ENCODE data around the gene C6orf136. TPM values are rescaled to one million over a fixed set of nuclear protein-coding genes. Genes with fewer than 3 reads are reported as not detected.

Gene C6orf136
- total and polyA plus RNA-seq, 10 of the 15 experiments (the other 5 are each of a cell fraction or from before 2014, with no cell fraction given), result 5.2 to 24.1 (median 14.9) TPM

DNA sequence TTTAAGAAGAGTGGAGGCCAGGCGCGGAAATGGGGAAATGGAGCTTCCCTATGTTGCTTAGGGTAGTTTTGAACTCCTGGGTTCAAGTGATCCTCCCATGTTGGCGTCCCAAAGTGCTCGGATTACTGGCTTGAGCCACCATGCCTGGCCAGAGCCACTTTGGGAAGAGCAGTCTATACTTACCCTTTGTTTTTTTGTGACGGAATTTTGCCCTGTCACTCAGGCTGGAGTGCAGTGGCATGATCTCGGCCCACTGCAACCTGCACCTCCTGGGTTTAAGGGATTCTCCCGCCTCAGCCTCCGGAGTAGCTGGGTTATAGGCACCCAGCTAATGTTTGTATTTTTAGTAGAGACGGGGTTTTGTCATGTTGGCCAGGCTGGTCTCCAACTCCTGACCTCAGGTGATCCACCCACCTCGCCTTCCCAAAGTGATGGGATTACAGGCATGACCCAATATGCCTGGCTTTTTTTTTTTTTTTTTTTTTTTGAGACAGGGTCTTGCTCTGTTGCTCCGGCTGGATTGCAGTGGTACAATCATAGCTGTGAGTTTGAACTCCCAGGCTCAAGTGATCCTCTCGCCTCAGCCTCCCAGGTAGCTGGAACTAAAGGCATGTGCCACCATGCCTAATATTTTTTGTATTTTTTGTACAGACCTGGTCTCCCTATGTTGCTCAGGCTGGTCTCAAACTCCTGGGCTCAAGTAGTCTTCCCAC lies 47.9 kb upstream of the C6orf136 start:
- Histone ChIP-seq H3K4me1 (ENCODE audit: control insufficient read depth, insufficient read depth, low read length) (no peaks in the 10 kb centered on the region; the same call in 1 of the 2 replicates), H3K4me2 (ENCODE audit: control insufficient read depth, insufficient read depth) (no peak overlapping the region), H2AFZ (ENCODE audit: control insufficient read depth, low read depth, low read length) (no peak overlapping the region), H3K79me2 (ENCODE audit: control insufficient read depth, insufficient read depth, low read length) (no peaks in the 10 kb centered on the region), H3K36me3 (ENCODE audit: control insufficient read depth in 2 of 2, insufficient read depth in 2 of 2, low read length in 1 of 2) (peaks cover 15 to 22% of the 10 kb centered on the region in 2 experiments; a peak in 3 of 4 replicates), H3K9ac (ENCODE audit: control insufficient read depth, insufficient read depth, low read length) (no peak overlapping the region), H3K27ac (ENCODE audit: control insufficient read depth, insufficient read depth) (no peak overlapping the region), H3K27me3 (replicated peaks in 1 of 2; ENCODE audit: control insufficient read depth in 2 of 2, insufficient read depth in 2 of 2, low read length in 1 of 2) (no peaks in the 10 kb centered on the region), H3K9me3 (replicated peaks; ENCODE audit: control insufficient read depth, insufficient read depth, low read length) (no peaks in the 10 kb centered on the region), H3K4me3 (no peak overlapping the region), H4K20me1 (ENCODE audit: control insufficient read depth, insufficient read depth) (peaks cover 3% of the 10 kb centered on the region; the same call in 1 of the 2 replicates)
- SMC1A ChIA-PET (ENCODE audit: uncharacterized antibody, unreplicated experiment), result interaction anchor here (0.7 to 3.5 kb wide), 7 partner anchors 14 to 132 kb away, joined by 4 to 50 read pairs (median 10); partner anchors contain the start of gene ABCF1
- 89% methylated on average over 11 of the region's 12 CpGs for WGBS (ENCODE audit: insufficient coverage, insufficient replicate concordance, low lambda C conversion rate, missing lambda C conversion rate)
- no peak for ATAC-seq
- RAD21 ChIA-PET (ENCODE audit: unreplicated experiment), result interaction anchor here (0.7 to 3.7 kb wide), 6 partner anchors 16 to 488 kb away, joined by 3 to 22 read pairs (median 3); partner anchors contain the start of gene ABCF1
- POLR2A ChIA-PET, result interaction anchor here (0.7 to 2.5 kb wide), 7 partner anchors 11 to 54 kb away, joined by 3 to 10 read pairs (median 4); no protein-coding TSS in a partner anchor
- no peak for DNase-seq (ENCODE audit: low read depth, low spot score)
- TF ChIP-seq, protein P1, sequence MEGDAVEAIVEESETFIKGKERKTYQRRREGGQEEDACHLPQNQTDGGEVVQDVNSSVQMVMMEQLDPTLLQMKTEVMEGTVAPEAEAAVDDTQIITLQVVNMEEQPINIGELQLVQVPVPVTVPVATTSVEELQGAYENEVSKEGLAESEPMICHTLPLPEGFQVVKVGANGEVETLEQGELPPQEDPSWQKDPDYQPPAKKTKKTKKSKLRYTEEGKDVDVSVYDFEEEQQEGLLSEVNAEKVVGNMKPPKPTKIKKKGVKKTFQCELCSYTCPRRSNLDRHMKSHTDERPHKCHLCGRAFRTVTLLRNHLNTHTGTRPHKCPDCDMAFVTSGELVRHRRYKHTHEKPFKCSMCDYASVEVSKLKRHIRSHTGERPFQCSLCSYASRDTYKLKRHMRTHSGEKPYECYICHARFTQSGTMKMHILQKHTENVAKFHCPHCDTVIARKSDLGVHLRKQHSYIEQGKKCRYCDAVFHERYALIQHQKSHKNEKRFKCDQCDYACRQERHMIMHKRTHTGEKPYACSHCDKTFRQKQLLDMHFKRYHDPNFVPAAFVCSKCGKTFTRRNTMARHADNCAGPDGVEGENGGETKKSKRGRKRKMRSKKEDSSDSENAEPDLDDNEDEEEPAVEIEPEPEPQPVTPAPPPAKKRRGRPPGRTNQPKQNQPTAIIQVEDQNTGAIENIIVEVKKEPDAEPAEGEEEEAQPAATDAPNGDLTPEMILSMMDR (IDR thresholded peaks at IDR 0.05 in 2 of 3, conservative IDR thresholded peaks at IDR 0.05 in 1 of 3; ENCODE audit: control insufficient read depth in 2 of 3, extremely low read depth in 1 of 3, insufficient read depth in 1 of 3, low read depth in 3 of 3, low read length in 3 of 3), result no peak
- TF ChIP-seq HCFC1 (IDR thresholded peaks at IDR 0.05; ENCODE audit: low read length) (no peak), DPF2 (IDR thresholded peaks at IDR 0.05) (no peak), BMI1 (IDR thresholded peaks at IDR 0.05; ENCODE audit: borderline replicate concordance) (no peak), CHD1 (IDR thresholded peaks at IDR 0.05; ENCODE audit: low read depth, low read length) (no peak), CBX3 (IDR thresholded peaks at IDR 0.05; ENCODE audit: borderline replicate concordance, low read depth) (no peak), ZNF207 (IDR thresholded peaks at IDR 0.05; ENCODE audit: borderline replicate concordance) (no peak), SREBF1 (IDR thresholded peaks at IDR 0.05; ENCODE audit: low read length) (no peak), MYB (IDR thresholded peaks at IDR 0.05; ENCODE audit: borderline replicate concordance, low read depth, low read length) (no peak), ZNF384 (IDR thresholded peaks at IDR 0.05; ENCODE audit: borderline replicate concordance, low read depth, low read length) (no peak), POLR2AphosphoS2 (IDR thresholded peaks at IDR 0.05; ENCODE audit: low read depth, low read length) (no peak), SMAD5 (IDR thresholded peaks at IDR 0.05; ENCODE audit: low read depth) (no peak), EED (IDR thresholded peaks at IDR 0.05; ENCODE audit: low read depth) (no peak), IKZF2 (IDR thresholded peaks at IDR 0.05) (no peak)
- TF ChIP-seq, protein P2, sequence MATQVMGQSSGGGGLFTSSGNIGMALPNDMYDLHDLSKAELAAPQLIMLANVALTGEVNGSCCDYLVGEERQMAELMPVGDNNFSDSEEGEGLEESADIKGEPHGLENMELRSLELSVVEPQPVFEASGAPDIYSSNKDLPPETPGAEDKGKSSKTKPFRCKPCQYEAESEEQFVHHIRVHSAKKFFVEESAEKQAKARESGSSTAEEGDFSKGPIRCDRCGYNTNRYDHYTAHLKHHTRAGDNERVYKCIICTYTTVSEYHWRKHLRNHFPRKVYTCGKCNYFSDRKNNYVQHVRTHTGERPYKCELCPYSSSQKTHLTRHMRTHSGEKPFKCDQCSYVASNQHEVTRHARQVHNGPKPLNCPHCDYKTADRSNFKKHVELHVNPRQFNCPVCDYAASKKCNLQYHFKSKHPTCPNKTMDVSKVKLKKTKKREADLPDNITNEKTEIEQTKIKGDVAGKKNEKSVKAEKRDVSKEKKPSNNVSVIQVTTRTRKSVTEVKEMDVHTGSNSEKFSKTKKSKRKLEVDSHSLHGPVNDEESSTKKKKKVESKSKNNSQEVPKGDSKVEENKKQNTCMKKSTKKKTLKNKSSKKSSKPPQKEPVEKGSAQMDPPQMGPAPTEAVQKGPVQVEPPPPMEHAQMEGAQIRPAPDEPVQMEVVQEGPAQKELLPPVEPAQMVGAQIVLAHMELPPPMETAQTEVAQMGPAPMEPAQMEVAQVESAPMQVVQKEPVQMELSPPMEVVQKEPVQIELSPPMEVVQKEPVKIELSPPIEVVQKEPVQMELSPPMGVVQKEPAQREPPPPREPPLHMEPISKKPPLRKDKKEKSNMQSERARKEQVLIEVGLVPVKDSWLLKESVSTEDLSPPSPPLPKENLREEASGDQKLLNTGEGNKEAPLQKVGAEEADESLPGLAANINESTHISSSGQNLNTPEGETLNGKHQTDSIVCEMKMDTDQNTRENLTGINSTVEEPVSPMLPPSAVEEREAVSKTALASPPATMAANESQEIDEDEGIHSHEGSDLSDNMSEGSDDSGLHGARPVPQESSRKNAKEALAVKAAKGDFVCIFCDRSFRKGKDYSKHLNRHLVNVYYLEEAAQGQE (IDR thresholded peaks at IDR 0.05; ENCODE audit: low read depth, low read length), result no peak
- no peak for FAIRE-seq
- CTCF ChIA-PET, result interaction anchor here (0.8 to 10.3 kb wide), 12 partner anchors 8 to 146 kb away, joined by 3 to 188 read pairs (median 12); no protein-coding TSS in a partner anchor
- no TSS peak for BruUV-seq (replicated peaks)
- in situ Hi-C loops (cut with MboI), result loop anchor here (5.0 kb wide), 1 partner anchor 117 kb away; no protein-coding TSS in a partner anchor
- intact Hi-C loops (cut with micrococcal nuclease; ENCODE audit: unreplicated experiment), result no loop called here
